Mesenteric fat pad (tissue), 1 donor: Measurements from ENCODE around the gene EPHB6. TPM values are rescaled to one million over a fixed set of nuclear protein-coding genes. Genes with fewer than 3 reads are reported as not detected.

Source experiments
- DNase-seq: peaks from one replicate; pipeline ENCODE4 v3.0.0-alpha.2; 2020; ENCODE audit warnings: low spot score
- total RNA-seq: library from RNA; stranded (reverse); fragmentation: NEBNext Ultra II Directional; extraction: Animal tissue kit (Norgen Biotek cat#: 25700); gene quantifications from one replicate; pipeline ENCODE4 v1.2.1, GENCODE V29; 2021
- donor health status: DM: yes; HTN: yes; CAD: no.

EPHB6 gene
- total RNA-seq, 1 donor from 2014 or later: 6.3 TPM

GRCh38 chr7:142832417-142832816 lies 22.5 kb upstream of the EPHB6 start:
- no peak for DNase-seq

DNA sequence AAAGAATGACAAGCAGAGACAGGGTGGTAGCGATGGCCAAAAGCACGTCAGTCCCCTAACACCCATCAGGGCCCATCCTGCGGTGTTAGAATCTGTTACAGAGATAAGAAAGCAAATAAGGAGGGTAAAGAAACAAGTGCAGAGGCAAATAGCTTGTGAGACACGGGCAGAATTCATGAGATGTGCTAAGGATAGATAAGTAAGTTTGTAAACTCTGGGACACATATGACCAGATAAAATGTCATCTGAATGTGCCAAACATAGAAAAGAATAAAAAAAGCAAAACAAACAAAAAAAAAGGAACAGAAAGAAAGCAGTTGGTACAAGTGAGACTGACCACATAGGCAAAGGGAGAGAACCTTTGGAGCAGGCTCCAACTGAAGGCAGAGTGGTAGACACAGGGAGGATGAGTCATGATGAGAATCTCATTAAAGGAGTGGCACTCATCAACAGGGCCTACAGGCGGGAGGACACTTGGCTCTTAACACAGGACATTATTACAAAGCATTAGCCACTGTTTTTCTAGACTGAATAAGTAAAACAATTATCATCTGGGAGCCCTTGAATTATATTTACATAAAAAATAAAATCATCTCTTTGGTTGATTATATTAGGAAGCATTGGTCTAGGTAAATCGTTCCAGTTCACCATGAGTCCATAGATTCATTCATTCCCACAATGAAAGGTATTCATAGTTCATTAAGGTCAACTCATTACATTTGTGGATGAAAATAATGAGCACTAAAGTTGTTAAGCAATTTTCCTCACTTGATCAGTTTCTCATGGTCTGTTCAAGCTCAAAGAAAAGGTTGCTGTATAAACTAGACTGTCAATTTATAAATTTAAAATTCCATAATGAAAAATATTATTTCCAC lies 21.5 kb upstream of the EPHB6 start:
- no peak for DNase-seq

DNA sequence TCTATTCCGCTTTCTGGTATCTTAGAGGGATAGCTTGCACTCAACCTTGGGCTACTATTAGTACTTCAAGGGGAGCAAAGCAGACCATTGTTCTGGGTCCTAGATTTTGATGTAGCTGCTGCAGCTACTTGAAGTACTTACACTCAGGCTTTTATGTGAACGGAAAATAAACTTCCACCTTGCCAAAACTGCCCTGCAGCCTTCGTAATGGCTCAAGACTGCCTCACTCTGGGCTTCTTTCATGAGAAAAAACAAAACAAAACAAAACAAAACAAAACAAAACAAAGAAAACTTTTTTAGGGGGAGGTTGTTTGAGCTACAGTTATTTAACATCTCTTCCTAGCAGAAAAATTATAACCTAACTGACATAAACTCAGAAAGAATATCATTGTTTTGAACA lies 19.4 kb upstream of the EPHB6 start:
- DNase-seq: no peak

DNA sequence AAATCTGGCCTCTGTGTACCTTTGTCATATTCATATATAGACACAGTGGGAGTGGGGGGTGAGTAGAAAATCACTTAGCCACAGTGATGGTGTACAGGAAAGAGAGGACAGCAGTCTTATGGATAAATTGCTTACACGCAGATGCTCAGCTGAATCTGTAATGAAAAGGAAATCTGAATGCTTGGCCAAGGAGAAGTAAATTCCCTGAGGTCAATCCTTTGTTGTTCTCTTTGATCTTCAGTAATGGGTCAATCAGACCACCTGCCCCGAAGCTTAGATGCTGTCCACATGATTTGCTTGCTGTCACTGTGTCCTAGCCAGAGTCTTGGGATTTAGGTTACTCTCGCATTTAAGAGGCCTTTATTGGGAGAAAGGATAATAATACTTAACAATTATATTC lies 18.4 kb upstream of the EPHB6 start:
- no peak for DNase-seq

DNA sequence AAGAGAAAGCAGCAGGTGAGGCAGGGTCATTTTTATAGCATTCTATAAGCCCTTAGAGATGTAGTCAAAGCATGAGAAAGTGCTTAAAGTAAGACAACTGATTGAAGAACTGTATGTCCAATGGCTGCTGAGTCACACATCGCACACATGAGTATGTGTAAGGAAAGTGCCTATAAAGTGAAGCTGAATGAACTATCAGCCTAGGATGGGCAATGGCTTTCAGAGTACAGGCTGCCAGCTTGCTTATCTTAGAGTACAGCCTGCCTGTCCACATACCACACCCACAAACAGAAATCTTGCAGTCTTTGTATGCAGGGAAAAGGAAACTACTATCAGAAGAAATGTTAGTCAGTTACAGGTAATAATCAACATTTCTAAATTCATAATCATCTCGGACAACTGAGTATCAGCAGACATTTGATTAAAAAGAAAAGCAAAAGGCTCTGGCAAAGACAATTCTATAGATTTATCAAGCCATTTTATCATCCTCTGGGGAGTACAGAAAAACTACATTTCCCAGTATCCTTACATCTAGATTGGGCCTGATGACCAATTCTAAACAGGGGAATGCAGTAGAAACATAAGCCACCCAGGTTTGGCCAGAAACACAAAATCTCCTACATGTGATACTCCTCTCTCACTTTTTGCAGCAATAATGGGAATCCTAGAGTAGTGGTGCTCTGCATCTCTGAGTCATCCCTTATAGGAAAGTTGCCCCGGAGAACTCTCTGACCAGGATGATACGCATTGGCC lies 16.2 kb upstream of the EPHB6 start:
- no peak for DNase-seq

DNA sequence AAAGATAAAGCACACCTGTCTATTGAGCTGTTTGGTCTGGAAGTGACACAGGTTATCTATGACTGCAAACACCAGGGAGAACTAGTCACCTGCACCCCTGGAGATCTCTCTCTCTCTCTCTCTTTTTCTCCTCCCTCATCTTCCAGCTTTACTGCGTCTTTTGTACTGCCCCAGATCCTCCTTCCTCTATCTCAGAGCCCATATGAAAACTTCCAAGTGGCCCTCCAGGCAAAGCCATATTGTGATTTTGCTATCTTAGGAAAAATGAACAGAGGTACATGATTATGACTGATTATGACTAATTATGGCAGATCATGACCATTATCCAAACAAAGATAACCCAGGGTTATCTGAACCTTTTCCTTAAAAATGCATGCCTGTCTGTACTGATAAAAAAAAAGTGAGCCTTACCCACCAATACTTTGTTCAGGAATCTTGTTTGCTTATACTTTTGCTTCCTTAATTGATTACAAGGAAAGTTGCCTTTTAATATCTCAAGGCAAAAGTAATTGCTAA lies 12.6 kb upstream of the EPHB6 start:
- no peak for DNase-seq

GRCh38 chr7:142847353-142847752 lies 7.5 kb upstream of the EPHB6 start:
- DNase-seq: no peak

DNA sequence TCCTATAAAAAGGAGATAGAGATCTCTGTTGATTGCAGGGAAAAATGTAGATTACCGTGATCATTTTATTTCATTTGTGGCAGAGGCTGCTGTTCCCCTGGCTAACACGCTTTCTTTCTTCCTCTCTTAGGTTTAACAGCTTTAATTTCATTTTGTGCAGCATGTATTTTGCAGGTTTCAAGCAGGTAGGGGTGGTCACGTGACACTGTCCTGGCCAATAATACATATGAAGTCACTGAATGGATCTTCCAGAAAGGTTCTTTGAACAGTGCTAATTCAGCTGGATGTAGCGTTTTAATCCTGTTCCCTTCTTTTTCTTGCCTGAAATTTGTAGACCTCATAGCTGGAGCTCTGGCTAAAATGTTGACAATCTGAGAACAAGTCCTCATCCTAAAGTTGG lies 3.6 kb upstream of the EPHB6 start:
- no peak for DNase-seq

DNA sequence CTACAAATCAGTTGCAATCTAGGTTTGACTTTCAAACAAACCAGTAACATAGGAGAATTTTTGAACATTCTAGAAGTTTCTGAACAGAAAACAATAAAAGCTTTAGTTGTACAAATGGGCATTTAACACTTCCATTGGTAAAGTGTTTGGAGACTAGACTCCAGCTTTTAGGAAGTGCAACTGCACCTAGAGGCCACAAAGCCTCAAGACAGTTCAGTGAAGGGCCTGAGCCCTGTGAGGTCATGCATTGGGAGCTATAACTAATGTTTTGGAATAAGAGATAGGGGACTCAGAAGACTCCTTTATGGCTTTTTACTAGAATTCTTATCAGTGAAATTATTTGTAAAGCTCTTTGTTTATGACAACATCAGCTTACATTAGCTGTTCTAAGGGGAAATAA lies 3.0 kb upstream of the EPHB6 start:
- no peak for DNase-seq

DNA sequence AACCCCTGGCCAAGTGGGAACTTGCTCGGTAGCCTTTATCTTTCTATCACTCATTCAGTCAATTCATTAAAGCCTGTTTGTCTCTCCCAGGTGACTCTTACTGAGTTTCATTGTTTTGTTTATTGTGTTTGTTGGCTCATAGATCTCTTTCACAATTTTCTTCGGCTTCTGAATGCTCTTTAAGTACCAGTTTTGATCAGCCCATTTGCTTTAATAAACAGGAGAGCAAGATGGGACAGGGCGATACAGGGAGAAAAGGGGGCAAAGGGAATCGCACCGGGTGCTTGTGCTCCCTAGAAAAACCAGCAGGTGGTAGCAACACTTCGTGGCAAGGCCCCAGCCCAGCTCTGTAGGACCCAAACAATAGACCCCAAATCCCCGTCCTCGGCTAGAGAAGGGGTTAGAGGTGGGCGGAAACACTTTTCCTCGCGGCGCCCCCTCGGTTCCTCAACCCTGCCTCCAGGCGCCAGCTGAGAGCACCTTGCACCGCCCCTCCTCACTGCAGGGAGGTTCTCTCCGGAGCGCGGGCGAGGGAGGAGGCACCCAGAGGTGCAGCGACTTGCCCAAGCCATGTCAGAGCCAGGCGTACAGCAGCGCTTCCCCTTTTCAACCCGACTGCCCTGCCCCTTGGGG lies 1.0 kb upstream of the EPHB6 start:
- DNase-seq: no peak

GRCh38 chr7:142855114-142855743 lies 353 bp downstream of the EPHB6 start:
- DNase-seq: no peak

DNA sequence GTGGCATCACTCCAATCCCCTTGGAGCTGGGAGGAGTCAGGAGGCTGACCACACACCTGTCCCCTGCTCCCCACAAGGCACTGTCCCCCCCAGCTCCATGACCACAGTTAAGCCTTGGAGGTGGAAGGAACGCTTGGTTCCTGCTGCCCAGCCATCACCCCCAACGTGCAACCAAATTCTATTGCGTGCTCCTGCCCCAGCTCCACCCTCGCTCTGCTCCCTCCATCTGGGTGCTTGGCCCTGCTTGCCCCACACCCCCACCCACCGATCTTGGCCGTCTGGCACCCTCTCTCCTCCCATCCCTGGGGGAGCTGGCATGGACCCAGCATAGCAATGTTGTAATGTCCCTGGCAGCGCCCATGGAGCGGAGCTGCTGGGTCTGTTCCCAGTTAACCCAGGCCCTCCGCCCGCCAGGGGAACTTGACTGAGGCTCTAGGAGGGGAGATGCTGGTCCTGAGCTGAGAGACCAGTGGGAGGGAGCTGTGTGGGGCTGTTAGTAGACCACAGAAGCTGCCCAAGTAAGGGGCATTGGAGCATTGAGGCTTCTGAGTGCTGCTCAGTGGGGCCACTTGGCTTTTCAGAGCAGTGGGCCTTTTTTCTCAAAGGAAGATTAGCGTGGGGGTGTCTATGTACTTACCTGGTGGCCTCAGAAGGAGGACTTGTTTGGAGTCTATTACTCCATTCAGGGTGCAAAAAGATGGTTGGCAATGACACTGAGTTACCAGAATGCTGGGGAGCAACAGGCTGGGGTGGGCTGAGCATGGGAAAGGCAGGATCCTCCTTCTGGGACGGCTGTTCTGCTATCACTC lies 1.1 kb downstream of the EPHB6 start:
- no peak for DNase-seq

DNA sequence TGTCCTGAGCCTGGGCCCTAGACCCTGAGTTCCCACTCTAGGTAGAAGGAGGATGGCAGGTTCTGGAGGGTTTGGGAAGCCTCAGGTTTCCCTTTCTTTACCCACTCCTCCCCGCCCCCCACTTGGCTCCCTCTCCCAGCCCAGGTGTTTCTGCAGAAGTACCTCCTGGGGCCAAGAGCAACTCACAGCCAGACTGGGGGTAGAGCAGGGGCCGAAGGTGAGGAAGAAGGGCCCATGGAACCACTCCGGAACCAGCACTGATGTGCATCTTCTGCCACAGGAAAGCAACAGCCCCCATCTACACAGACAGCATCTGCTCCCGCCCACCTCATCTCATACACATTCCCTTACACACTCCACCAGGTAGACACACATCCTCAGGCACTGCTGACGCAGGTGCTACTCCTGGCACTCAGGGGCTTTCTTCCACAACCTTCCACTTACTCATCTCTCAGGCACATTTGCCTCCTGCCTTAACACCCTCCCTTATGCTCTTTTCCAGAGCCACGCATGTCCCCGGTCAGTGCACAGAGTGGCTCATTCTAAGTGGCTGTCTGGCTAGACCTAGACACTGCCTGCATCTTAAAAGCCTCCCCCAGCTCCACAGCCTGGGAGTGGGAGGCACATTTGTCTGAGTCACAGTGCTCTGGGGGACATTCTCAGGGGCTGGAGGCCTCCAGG lies 1.8 kb downstream of the EPHB6 start:
- no peak for DNase-seq

DNA sequence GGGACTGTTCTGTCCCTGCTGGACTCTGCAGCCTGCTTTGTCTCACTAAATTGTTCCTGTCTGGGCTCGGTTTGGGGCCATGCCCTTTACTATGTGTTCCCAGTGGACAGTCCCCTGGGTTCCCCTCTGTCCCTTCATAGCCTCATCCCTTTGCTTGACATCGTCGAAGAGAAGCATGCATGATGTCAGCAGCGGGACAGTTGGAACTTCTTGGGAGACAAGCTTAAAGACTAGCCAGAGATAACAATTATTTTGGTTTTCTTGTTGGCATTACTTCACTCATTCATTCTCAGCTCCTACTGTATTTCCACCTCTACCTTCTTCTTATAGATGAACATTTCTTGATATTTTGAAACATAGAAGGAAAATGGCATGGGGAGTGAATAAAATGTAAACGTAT lies 2.7 kb downstream of the EPHB6 start:
- no peak for DNase-seq

DNA sequence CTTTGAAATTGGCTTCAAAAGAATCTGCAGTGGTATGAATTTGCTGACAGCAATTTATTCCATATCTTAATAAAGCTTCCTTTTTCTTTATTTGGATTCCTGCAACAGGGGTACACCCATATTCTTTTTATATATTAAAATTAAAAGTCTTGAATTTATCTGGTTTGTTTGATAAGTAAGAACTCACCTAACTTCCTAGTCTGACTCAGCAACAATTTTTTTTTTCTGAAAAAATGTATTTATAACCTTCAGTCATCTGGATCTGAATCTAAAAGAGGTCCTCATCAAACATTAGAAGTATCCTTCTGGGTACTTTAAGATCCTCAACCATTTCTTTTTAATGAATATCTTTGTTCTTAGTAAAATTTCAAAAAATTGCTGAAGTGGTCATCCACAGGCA lies 4.5 kb downstream of the EPHB6 start:
- DNase-seq: no peak

DNA sequence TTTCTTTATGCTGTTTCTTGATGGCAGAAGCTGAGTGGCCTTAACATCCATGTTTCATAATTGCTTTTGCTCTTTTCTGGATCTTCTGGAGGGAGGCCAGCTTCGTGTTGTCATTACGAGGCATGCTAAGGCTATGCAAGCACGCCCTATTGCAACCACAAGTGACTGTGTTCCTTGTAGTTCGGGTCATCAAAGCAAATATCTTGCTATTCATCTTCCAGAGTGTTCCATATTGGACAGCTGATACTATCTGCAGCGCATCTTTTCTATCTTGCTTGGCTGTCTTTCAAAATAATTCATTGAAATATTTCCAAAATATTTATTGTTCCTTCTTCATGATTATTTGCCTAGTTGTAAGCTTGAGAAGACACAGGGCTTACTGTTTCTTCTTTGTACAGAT lies 5.0 kb downstream of the EPHB6 start:
- DNase-seq: no peak

- no peak for DNase-seq
These were observed 6.1 kb downstream of the EPHB6 start for GRCh38 chr7:142860968-142861367.

- no peak for DNase-seq
These were observed 7.5 kb downstream of the EPHB6 start for GRCh38 chr7:142862351-142862750.

- no peak for DNase-seq
These were observed 8.0 kb downstream of the EPHB6 start for GRCh38 chr7:142862786-142863400.
